GM13977 (cell line): Measurements from ENCODE around the gene MARCHF2.

Experiments
- DNase-seq: peaks from one replicate; pipeline ENCODE4 v3.0.0; 2012; ENCODE audit warnings: low spot score
- in situ Hi-C: fragments of 300-500 bp; cut with MboI; formaldehyde crosslinking; loops from one replicate; pipeline ENCODE4 v1.12.0; 2022; ENCODE audit warnings: low sequenced_read_pairs, low pct_unique_long_range_greater_than_20kb, mixed read lengths, inconsistent platforms; ENCODE audit not compliant: unreplicated experiment
- TF ChIP-seq, protein P1 (sequence below): IDR thresholded peaks from 2 replicates; pipeline ENCODE4 v1.5.1; 2012; ENCODE audit warnings: mild to moderate bottlenecking, control low read depth; ENCODE audit not compliant: insufficient read depth; ENCODE audit errors: extremely low read depth, missing control alignments

MARCHF2 gene

DNA sequence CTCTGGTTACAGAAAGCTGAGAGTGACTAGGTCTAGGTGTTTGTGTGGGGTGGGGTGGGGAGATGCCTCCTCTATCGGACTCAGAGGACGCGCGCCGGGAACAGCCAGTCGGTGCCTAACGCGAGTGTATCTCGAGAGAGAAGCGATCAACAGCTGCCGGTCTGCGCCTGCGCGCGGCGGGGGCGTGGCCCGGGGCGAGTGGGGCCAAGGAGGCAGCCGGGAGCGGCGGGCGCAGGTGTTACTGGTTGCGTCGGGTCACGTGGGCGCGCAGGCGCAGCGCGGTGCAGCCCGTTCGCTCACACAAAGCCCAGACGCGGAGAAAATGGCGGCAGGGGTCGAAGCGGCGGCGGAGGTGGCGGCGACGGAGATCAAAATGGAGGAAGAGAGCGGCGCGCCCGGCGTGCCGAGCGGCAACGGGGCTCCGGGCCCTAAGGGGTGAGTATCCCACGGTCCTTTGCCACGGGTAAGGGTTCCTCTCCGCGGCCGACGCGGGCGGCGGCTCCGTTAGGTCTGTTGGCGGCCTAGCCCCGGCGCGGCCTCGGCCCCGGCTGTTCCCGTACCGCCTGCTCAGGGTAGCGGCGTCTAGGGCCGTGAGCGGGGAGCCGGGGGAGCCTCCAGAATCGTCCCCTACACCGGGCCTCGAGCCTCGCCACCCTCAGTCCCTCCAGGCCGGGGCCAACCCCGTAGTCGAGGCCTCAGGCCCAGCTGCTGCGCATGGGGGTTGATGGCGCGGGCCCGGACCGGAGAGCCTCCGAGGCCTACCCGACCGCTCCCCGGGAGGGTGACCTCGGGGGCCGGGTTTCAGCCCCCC, 31.8 kb downstream of the MARCHF2 start, which contains the start of gene HNRNPM:
HNRNPM (plus strand) TSS at position 299 of the 811 bp plus-strand sequence; CDS start at position 323, 24 bp downstream.
- DNase-seq, result peak; percentile 99
- TF ChIP-seq, protein P1, sequence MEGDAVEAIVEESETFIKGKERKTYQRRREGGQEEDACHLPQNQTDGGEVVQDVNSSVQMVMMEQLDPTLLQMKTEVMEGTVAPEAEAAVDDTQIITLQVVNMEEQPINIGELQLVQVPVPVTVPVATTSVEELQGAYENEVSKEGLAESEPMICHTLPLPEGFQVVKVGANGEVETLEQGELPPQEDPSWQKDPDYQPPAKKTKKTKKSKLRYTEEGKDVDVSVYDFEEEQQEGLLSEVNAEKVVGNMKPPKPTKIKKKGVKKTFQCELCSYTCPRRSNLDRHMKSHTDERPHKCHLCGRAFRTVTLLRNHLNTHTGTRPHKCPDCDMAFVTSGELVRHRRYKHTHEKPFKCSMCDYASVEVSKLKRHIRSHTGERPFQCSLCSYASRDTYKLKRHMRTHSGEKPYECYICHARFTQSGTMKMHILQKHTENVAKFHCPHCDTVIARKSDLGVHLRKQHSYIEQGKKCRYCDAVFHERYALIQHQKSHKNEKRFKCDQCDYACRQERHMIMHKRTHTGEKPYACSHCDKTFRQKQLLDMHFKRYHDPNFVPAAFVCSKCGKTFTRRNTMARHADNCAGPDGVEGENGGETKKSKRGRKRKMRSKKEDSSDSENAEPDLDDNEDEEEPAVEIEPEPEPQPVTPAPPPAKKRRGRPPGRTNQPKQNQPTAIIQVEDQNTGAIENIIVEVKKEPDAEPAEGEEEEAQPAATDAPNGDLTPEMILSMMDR, result no peak
- in situ Hi-C loops, result no loop called here

DNA sequence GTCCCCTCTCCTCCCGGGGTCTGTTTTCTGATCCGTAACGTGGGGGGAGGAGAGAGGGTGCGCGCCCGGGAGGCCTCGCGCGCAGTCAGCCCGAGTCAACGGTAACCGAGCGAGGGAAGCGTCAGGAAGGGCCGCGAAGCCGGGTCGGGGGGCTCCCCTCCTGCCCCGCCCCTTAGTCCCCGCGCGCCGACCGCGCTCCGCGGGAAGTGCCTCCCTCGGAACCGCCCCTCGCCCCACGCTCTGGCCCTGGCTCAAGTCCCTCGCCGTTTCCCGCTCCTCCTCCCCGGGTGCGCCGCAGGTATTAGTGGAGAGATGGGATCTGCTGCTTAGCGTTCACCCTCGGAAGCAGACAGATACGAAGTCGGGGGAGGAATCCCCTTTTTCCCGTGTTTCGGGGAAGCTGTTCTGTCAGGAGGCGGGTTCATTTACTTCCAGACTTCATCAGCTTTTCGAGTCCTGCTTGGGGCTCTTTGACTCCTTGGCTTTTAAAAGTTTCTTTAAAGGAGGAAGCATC, 32.4 kb downstream of the MARCHF2 start:
- DNase-seq, result peak; percentile 40
- in situ Hi-C loops, result no loop called here
- TF ChIP-seq, protein P1, result no peak

DNA sequence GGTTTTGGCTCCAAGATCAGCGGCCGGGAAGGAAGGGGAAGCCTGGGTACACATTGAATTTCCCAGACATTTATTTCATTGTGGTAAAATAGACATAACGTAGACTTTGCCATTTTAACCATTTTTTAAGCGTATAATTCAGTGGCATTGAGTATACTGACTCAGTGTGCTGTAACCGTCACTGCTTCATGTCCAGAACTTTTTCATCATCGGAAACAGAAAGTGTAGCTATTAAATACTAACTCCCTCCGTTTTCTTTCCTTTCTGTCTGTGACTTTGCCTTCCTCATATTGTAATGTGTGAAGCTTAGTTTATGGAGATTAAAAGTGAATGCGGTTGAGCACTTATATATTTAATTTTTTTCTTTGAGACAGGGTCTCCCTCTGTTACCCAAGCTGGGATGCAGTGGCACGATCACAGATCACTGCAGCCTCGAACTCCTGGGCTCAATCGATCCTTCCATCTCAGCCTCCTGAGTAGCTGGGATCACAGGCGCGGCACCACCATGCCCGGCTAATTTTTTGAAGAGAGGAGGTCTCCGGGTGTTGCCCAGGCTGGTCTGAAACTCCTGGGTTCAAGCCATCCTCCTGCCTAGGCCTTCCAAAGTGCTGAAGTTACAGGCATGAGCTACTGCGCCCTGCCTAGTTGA, 33.1 kb downstream of the MARCHF2 start:
- TF ChIP-seq, protein P1, result no peak
- in situ Hi-C loops, result no loop called here

DNA sequence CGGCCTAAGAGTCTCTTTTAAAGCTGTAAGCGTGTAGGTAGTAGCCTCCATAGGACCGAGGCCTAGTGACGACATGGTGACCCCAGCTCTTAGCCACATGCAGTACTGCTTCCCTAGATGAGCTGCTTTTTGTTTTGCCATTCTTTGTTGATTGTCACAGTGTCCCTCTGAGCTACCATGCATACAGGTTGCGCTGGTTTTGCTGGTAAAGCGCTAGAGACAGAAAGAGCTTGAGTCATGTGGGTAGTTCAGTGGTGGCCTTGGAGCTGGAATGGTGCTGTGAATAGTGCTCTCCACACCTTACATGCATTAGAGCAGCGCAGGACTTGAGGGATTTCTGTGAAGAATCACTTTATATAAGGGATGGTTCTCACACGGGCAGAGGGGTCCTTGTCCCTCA, 36.7 kb downstream of the MARCHF2 start:
- no peak for DNase-seq
- TF ChIP-seq, protein P1, result no peak
- in situ Hi-C loops, result no loop called here

More for the DNA sequence above, 33.1 kb downstream of the MARCHF2 start:
- no peak for DNase-seq

DNA sequence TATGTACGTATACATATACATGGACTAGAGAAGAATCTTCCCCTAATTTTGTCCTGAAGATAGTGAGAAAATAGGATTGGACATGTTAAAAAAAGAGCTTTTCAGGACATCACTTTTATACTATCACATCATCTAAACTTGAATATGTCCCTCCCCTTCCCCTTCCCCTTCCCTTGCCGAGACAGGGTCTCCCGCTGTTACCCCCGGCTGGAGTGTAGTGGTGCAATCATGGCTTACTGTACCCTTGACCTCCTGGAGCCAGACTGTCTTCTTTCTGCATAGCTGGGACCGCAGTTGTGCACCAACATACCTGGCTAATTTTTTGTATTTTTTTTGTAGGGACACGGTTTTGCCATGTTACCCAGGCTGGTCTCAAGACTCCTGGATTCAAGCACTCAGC, 38.3 kb downstream of the MARCHF2 start:
- TF ChIP-seq, protein P1, result no peak
- no peak for DNase-seq
- in situ Hi-C loops, result no loop called here

DNA sequence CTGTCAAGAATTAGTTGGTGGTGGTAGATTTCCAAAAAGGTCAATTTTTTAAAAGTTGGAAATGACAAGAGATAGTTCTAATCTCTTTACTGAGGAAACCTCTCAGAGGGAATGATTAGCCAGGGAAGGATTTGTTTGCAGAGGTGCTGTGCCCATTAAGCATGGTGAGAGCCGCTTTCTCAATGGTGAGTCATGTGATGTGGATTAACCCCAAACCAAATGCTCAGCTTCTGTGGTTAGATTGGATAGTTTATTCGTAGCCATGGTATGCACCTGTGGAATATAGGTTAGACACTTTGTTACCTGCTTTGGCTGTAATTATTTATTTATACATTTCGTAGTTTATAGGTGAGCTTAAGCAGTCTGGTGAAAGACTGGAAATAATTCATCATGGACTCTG, 38.8 kb downstream of the MARCHF2 start:
- TF ChIP-seq, protein P1, result no peak
- in situ Hi-C loops, result no loop called here
- no peak for DNase-seq
